SK-N-SH treated with all-trans-retinoic acid at 6 μM for 48 hours (cell line): ENCODE data around the gene DSE.

Source experiments
- BACH2 ChIP-seq: fragments of 250-450 bp; sonication (Bioruptor Pico); IDR thresholded peaks from 2 replicates; pipeline ENCODE4 v1.9.0; 2021; ENCODE audit warnings: mild to moderate bottlenecking, borderline replicate concordance
- CSDC2 ChIP-seq: fragments of 250-450 bp; sonication (Bioruptor Pico); IDR thresholded peaks from 2 replicates; pipeline ENCODE4 v1.5.0; 2020; ENCODE audit warnings: mild to moderate bottlenecking, moderate library complexity
- ZFP30 ChIP-seq: fragments of 450-650 bp; formaldehyde crosslinking; IDR thresholded peaks from 2 replicates; pipeline ENCODE4 v1.5.0; 2022; ENCODE audit warnings: mild to moderate bottlenecking, moderate library complexity
- TF ChIP-seq, protein P1 (sequence below): fragments of 250-450 bp; sonication (Bioruptor Pico); IDR thresholded peaks from 2 replicates; pipeline ENCODE4 v1.8.0; 2020; ENCODE audit warnings: mild to moderate bottlenecking, moderate library complexity, borderline replicate concordance
- TF ChIP-seq, protein P2 (sequence below): fragments of 250-450 bp; sonication (Bioruptor Pico); IDR thresholded peaks from 2 replicates; pipeline ENCODE4 v1.5.1; 2020; ENCODE audit warnings: low read depth, mild to moderate bottlenecking, moderate library complexity

DNA sequence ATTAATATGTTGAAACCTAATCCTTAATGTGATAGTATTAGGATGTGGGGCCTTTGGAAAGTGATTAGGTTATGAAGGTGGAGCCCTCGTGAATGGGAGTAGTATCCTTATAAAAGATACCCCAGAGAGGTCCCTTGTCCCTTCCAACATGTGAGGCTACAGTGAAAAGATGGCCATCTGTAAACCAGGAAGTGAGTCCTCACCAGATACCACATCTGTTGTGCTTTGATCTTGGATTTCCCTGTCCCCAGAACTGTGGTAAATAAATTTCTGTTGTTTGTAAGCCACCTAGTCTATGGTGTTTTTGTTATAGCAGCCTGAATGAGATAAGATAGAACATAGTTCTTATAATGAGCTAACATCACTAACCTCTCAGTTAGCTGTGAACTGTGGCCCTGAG is 73.8 kb downstream of the DSE start:
- TF ChIP-seq, protein P1, sequence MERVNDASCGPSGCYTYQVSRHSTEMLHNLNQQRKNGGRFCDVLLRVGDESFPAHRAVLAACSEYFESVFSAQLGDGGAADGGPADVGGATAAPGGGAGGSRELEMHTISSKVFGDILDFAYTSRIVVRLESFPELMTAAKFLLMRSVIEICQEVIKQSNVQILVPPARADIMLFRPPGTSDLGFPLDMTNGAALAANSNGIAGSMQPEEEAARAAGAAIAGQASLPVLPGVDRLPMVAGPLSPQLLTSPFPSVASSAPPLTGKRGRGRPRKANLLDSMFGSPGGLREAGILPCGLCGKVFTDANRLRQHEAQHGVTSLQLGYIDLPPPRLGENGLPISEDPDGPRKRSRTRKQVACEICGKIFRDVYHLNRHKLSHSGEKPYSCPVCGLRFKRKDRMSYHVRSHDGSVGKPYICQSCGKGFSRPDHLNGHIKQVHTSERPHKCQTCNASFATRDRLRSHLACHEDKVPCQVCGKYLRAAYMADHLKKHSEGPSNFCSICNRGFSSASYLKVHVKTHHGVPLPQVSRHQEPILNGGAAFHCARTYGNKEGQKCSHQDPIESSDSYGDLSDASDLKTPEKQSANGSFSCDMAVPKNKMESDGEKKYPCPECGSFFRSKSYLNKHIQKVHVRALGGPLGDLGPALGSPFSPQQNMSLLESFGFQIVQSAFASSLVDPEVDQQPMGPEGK (CRISPR knock-in tag): no peak
- TF ChIP-seq ZFP30 (CRISPR knock-in tag) (no peak), CSDC2 (no peak), BACH2 (CRISPR knock-in tag) (no peak)
- TF ChIP-seq, protein P2, sequence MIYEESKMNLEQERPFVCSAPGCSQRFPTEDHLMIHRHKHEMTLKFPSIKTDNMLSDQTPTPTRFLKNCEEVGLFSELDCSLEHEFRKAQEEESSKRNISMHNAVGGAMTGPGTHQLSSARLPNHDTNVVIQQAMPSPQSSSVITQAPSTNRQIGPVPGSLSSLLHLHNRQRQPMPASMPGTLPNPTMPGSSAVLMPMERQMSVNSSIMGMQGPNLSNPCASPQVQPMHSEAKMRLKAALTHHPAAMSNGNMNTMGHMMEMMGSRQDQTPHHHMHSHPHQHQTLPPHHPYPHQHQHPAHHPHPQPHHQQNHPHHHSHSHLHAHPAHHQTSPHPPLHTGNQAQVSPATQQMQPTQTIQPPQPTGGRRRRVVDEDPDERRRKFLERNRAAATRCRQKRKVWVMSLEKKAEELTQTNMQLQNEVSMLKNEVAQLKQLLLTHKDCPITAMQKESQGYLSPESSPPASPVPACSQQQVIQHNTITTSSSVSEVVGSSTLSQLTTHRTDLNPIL (CRISPR knock-in tag): no peak
